Left renal pelvis (tissue), 4 donors: ENCODE measurements around the gene KLHDC7B. TPM values are rescaled to one million over a fixed set of nuclear protein-coding genes. Genes with fewer than 3 reads are reported as not detected.

Source experiments
- DNase-seq, 4 donors: peaks; one replicate each; pipeline ENCODE4 v3.0.0-alpha.2; 2013; ENCODE audit warnings: low read depth in 4 of 4, low spot score in 3 of 4
- polyA plus RNA-seq, 4 donors: library from polyadenylated mRNA; unstranded; fragments of 120-200 nt; gene quantifications; one replicate each; pipeline ENCODE4 v1.2.1, GENCODE V29; 2013; ENCODE audit not compliant: insufficient read length in 4 of 4

Gene KLHDC7B
- polyA plus RNA-seq, 4 donors: 0.03 to 0.47 (median 0.32) TPM

GRCh38 chr22:50569896-50570535 is 24.3 kb downstream of the KLHDC7B start:
- no peak for DNase-seq

- DNase-seq: no peak
These were observed 25.2 kb downstream of the KLHDC7B start for GRCh38 chr22:50570861-50571260.

GRCh38 chr22:50571264-50572175 is 25.8 kb downstream of the KLHDC7B start:
- no peak for DNase-seq

- no peak for DNase-seq
These were observed 27.3 kb downstream of the KLHDC7B start for GRCh38 chr22:50572965-50573364.

- DNase-seq: no peak
These were observed 28.0 kb downstream of the KLHDC7B start for GRCh38 chr22:50573491-50574382.

GRCh38 chr22:50574383-50574755 is 28.7 kb downstream of the KLHDC7B start:
- DNase-seq: no peak

GRCh38 chr22:50575426-50575941 is 29.8 kb downstream of the KLHDC7B start:
- DNase-seq: no peak

GRCh38 chr22:50576070-50576469 is 30.4 kb downstream of the KLHDC7B start:
- DNase-seq: no peak

- DNase-seq: no peak
These were observed 31.4 kb downstream of the KLHDC7B start for GRCh38 chr22:50576806-50577696.

GRCh38 chr22:50577697-50577986 is 31.9 kb downstream of the KLHDC7B start:
- no peak for DNase-seq

GRCh38 chr22:50577987-50578775 is 32.5 kb downstream of the KLHDC7B start, which contains the start of gene CPT1B:
Gene CPT1B (minus strand): TSS chr22:50578427. CDS start chr22:50577915, 512 bp downstream.
- DNase-seq: no peak

- no peak for DNase-seq
These were observed 33.1 kb downstream of the KLHDC7B start for GRCh38 chr22:50578776-50579310.

- DNase-seq: no peak
These were observed 34.1 kb downstream of the KLHDC7B start for GRCh38 chr22:50579752-50580151.

- no peak for DNase-seq
These were observed 35.6 kb downstream of the KLHDC7B start for GRCh38 chr22:50581031-50581949.

- DNase-seq: no peak
These were observed 36.3 kb downstream of the KLHDC7B start for GRCh38 chr22:50581950-50582492.

GRCh38 chr22:50582493-50583293 is 37.0 kb downstream of the KLHDC7B start, which contains the start of gene CHKB:
Gene CHKB (minus strand): TSS chr22:50582849. CDS start chr22:50582781, 68 bp downstream.
- peak; percentile 93 to 95 (median 95) for DNase-seq
